GM10248 (cell line): ENCODE results near the gene AUTS2.

Experiments used
- CTCF ChIA-PET: fragments of 300-600 bp; sonication (Branson Sonifier 250); formaldehyde crosslinking; extraction: SDS; loops from one replicate; lab custom pipeline; 2021; ENCODE audit warnings: antibody characterized with exemption; lab: Yijun Ruan, JAX
- POLR2A ChIA-PET: fragments of 350-650 bp; sonication (Branson Sonifier 250); formaldehyde crosslinking; extraction: SDS; loops from one replicate; lab custom pipeline; 2020; ENCODE audit warnings: antibody characterized with exemption; lab: Yijun Ruan, JAX
- DNase-seq: peaks from one replicate; pipeline ENCODE4 v3.0.0; 2012; ENCODE audit errors: extremely low spot score
- CTCF ChIP-seq: IDR thresholded peaks from 2 replicates; pipeline ENCODE4 v1.5.1; 2012; ENCODE audit warnings: mild to moderate bottlenecking, low read depth; ENCODE audit errors: extremely low read depth, missing control alignments, control extremely low read depth

AUTS2 gene

GRCh38 chr7:70352906-70353305 is 754.6 kb downstream of the AUTS2 start:
- ChIA-PET POLR2A (no interaction called here), CTCF (no interaction called here)
- DNase-seq = no peak
- TF ChIP-seq CTCF = no peak

- DNase-seq = no peak
- POLR2A ChIA-PET = no interaction called here
- TF ChIP-seq CTCF = no peak
- CTCF ChIA-PET = interaction anchor here (1.2 to 1.8 kb wide), 4 partner anchors 10 to 20 kb away, joined by 3 to 4 read pairs (median 3); no protein-coding TSS in a partner anchor
Observed at GRCh38 chr7:70353330-70353945, 755.2 kb downstream of the AUTS2 start.

GRCh38 chr7:70353946-70354335 is 755.7 kb downstream of the AUTS2 start:
- DNase-seq = no peak
- POLR2A ChIA-PET = no interaction called here
- no peak for TF ChIP-seq CTCF
- CTCF ChIA-PET = interaction anchor here (0.9 to 1.8 kb wide), 5 partner anchors 10 to 20 kb away, joined by 3 to 4 read pairs (median 3); no protein-coding TSS in a partner anchor

GRCh38 chr7:70354409-70355169 is 756.3 kb downstream of the AUTS2 start:
- ChIA-PET POLR2A (no interaction called here), CTCF (interaction anchor here (0.9 to 1.8 kb wide), 5 partner anchors 9 to 21 kb away, joined by 3 to 4 read pairs (median 3); no protein-coding TSS in a partner anchor)
- no peak for DNase-seq
- TF ChIP-seq CTCF = no peak

- CTCF ChIA-PET = interaction anchor here (1.8 kb wide), 1 partner anchor 13 kb away, joined by 4 read pairs; no protein-coding TSS in a partner anchor
- DNase-seq = no peak
- no peak for TF ChIP-seq CTCF
- POLR2A ChIA-PET = no interaction called here
Observed at GRCh38 chr7:70355198-70356020, 757.1 kb downstream of the AUTS2 start.
